Urinary bladder (tissue), 4 donors: ENCODE data around the gene STARD9. TPM values are rescaled to one million over a fixed set of nuclear protein-coding genes. Genes with fewer than 3 reads are reported as not detected.

ENCODE experiments used
- DNase-seq: peaks from one replicate; pipeline ENCODE4 v3.0.0-alpha.2; 2015; ENCODE audit errors: extremely low spot score
- H3K27ac ChIP-seq: one replicate; pipeline ENCODE4 v1.5.1; 2013; ENCODE audit warnings: low read depth, mild to moderate bottlenecking, moderate library complexity
- H3K36me3 ChIP-seq: one replicate; pipeline ENCODE4 v1.6.1; 2013; ENCODE audit warnings: mild to moderate bottlenecking, moderate library complexity; ENCODE audit not compliant: insufficient read depth
- H3K4me1 ChIP-seq: one replicate; pipeline ENCODE4 v1.6.1; 2013; ENCODE audit warnings: mild to moderate bottlenecking, moderate library complexity; ENCODE audit not compliant: insufficient read depth
- H3K4me3 ChIP-seq: one replicate; pipeline ENCODE4 v1.5.1; 2013; ENCODE audit warnings: low read depth, low read length
- WGBS: extraction: QIAGEN DNeasy Blood & Tissue Kit; methylation state at CpG from one replicate; pipeline ENCODE4 v1.1.7; 2013; 5-methylcytosine and 5-hydroxymethylcytosine counted together
- polyA plus RNA-seq: library from polyadenylated mRNA; stranded (reverse); fragments of 200-250 nt; gene quantifications from one replicate; pipeline ENCODE4 v1.2.3, GENCODE V29; 2013
- total RNA-seq: library from RNA; depleted of rRNA; stranded (reverse); fragments of >200 nt; gene quantifications from one replicate; pipeline ENCODE4 v1.2.3, GENCODE V29; 2014
- donor health status: healthy with polysubstance abuse.
- donor health status: healthy.

Gene STARD9
- total and polyA plus RNA-seq, 2 donors, result 11.1 to 46.3 TPM

- DNase-seq, result no peak
- Histone ChIP-seq H3K27ac (no peak overlapping the region), H3K4me3 (no peak overlapping the region), H3K4me1 (no peaks in the 10 kb centered on the region), H3K36me3 (peaks cover 2% of the 10 kb centered on the region)
- 92% methylated on average over 6 of the region's 6 CpGs for WGBS
Measured at GRCh38 chr15:42681119-42681518, 105.7 kb downstream of the STARD9 start.

GRCh38 chr15:42686281-42686680 is 110.9 kb downstream of the STARD9 start:
- WGBS, result 98% methylated on average over 8 of the region's 8 CpGs
- H3K36me3 ChIP-seq, result no peaks in the 10 kb centered on the region
- DNase-seq, result no peak
- no peak overlapping the region for H3K27ac ChIP-seq
- H3K4me3 ChIP-seq, result no peak overlapping the region
- H3K4me1 ChIP-seq, result no peaks in the 10 kb centered on the region

- no peak for DNase-seq
- Histone ChIP-seq H3K36me3 (no peaks in the 10 kb centered on the region), H3K4me3 (no peak overlapping the region), H3K27ac (no peak overlapping the region), H3K4me1 (no peaks in the 10 kb centered on the region)
- 97% methylated on average over 4 of the region's 4 CpGs for WGBS
Measured at GRCh38 chr15:42687740-42688139, 112.3 kb downstream of the STARD9 start.

- no peak overlapping the region for H3K27ac ChIP-seq
- H3K4me3 ChIP-seq, result no peak overlapping the region
- H3K4me1 ChIP-seq, result no peaks in the 10 kb centered on the region
- 89% methylated on average over 3 of the region's 3 CpGs for WGBS
- no peak for DNase-seq
- no peaks in the 10 kb centered on the region for H3K36me3 ChIP-seq
Measured at GRCh38 chr15:42688301-42688700, 112.9 kb downstream of the STARD9 start.

- WGBS, result 85% methylated on average over 4 of the region's 4 CpGs
- H3K36me3 ChIP-seq, result no peaks in the 10 kb centered on the region
- no peaks in the 10 kb centered on the region for H3K4me1 ChIP-seq
- DNase-seq, result no peak
- H3K27ac ChIP-seq, result no peak overlapping the region
- no peak overlapping the region for H3K4me3 ChIP-seq
Measured at GRCh38 chr15:42691308-42691707, 115.9 kb downstream of the STARD9 start.

GRCh38 chr15:42691770-42692169 is 116.4 kb downstream of the STARD9 start:
- Histone ChIP-seq H3K4me1 (no peaks in the 10 kb centered on the region), H3K27ac (no peak overlapping the region), H3K4me3 (no peak overlapping the region), H3K36me3 (no peaks in the 10 kb centered on the region)
- 85% methylated on average over 9 of the region's 9 CpGs for WGBS
- no peak for DNase-seq

- no peaks in the 10 kb centered on the region for H3K36me3 ChIP-seq
- H3K27ac ChIP-seq, result no peak overlapping the region
- no peak for DNase-seq
- H3K4me3 ChIP-seq, result no peak overlapping the region
- no peaks in the 10 kb centered on the region for H3K4me1 ChIP-seq
- WGBS, result 97% methylated on average over 1 of the region's 1 CpG
Measured at GRCh38 chr15:42692536-42692935, 117.1 kb downstream of the STARD9 start.

- H3K27ac ChIP-seq, result no peak overlapping the region
- H3K4me1 ChIP-seq, result no peaks in the 10 kb centered on the region
- WGBS, result 90% methylated on average over 4 of the region's 4 CpGs
- no peaks in the 10 kb centered on the region for H3K36me3 ChIP-seq
- no peak overlapping the region for H3K4me3 ChIP-seq
- DNase-seq, result no peak
Measured at GRCh38 chr15:42692997-42693396, 117.6 kb downstream of the STARD9 start.

- DNase-seq, result no peak
- Histone ChIP-seq H3K4me1 (no peaks in the 10 kb centered on the region), H3K36me3 (no peaks in the 10 kb centered on the region), H3K4me3 (no peak overlapping the region), H3K27ac (no peak overlapping the region)
- WGBS, result 98% methylated on average over 6 of the region's 6 CpGs
Measured at GRCh38 chr15:42693496-42693895, 118.1 kb downstream of the STARD9 start.

GRCh38 chr15:42693942-42694341 is 118.5 kb downstream of the STARD9 start:
- no peaks in the 10 kb centered on the region for H3K36me3 ChIP-seq
- WGBS, result 95% methylated on average over 6 of the region's 6 CpGs
- no peak overlapping the region for H3K27ac ChIP-seq
- no peaks in the 10 kb centered on the region for H3K4me1 ChIP-seq
- DNase-seq, result no peak
- H3K4me3 ChIP-seq, result no peak overlapping the region

- Histone ChIP-seq H3K4me1 (no peaks in the 10 kb centered on the region), H3K36me3 (no peaks in the 10 kb centered on the region), H3K27ac (no peak overlapping the region), H3K4me3 (no peak overlapping the region)
- no peak for DNase-seq
- 96% methylated on average over 10 of the region's 10 CpGs for WGBS
Measured at GRCh38 chr15:42694398-42694797, 119.0 kb downstream of the STARD9 start.

GRCh38 chr15:42695527-42696071 is 120.2 kb downstream of the STARD9 start:
- H3K4me3 ChIP-seq, result no peak overlapping the region
- H3K27ac ChIP-seq, result no peak overlapping the region
- no peak for DNase-seq
- WGBS, result 89% methylated on average over 6 of the region's 6 CpGs
- H3K4me1 ChIP-seq, result no peaks in the 10 kb centered on the region
- H3K36me3 ChIP-seq, result no peaks in the 10 kb centered on the region

GRCh38 chr15:42696626-42697025 is 121.2 kb downstream of the STARD9 start:
- no peak for DNase-seq
- Histone ChIP-seq H3K36me3 (no peaks in the 10 kb centered on the region), H3K4me1 (no peaks in the 10 kb centered on the region), H3K27ac (no peak overlapping the region), H3K4me3 (no peak overlapping the region)
- WGBS, result 88% methylated on average over 5 of the region's 5 CpGs

GRCh38 chr15:42704492-42704926 is 129.1 kb downstream of the STARD9 start:
- no peaks in the 10 kb centered on the region for H3K36me3 ChIP-seq
- no peak overlapping the region for H3K4me3 ChIP-seq
- WGBS, result 31% methylated on average over 4 of the region's 4 CpGs
- H3K4me1 ChIP-seq, result no peaks in the 10 kb centered on the region
- peak; percentile 23 for DNase-seq
- no peak overlapping the region for H3K27ac ChIP-seq

GRCh38 chr15:42705336-42705735 is 129.9 kb downstream of the STARD9 start:
- H3K27ac ChIP-seq, result no peak overlapping the region
- WGBS, result 95% methylated on average over 5 of the region's 5 CpGs
- no peak for DNase-seq
- H3K4me1 ChIP-seq, result no peaks in the 10 kb centered on the region
- no peaks in the 10 kb centered on the region for H3K36me3 ChIP-seq
- no peak overlapping the region for H3K4me3 ChIP-seq
